ENCODE results near the gene SCNN1A. TPM values are rescaled to one million over a fixed set of nuclear protein-coding genes. Genes with fewer than 3 reads are reported as not detected.

The SCNN1A gene
- total and polyA plus RNA-seq, 8 donors, result 16.6 to 486 (median 166) TPM

DNA sequence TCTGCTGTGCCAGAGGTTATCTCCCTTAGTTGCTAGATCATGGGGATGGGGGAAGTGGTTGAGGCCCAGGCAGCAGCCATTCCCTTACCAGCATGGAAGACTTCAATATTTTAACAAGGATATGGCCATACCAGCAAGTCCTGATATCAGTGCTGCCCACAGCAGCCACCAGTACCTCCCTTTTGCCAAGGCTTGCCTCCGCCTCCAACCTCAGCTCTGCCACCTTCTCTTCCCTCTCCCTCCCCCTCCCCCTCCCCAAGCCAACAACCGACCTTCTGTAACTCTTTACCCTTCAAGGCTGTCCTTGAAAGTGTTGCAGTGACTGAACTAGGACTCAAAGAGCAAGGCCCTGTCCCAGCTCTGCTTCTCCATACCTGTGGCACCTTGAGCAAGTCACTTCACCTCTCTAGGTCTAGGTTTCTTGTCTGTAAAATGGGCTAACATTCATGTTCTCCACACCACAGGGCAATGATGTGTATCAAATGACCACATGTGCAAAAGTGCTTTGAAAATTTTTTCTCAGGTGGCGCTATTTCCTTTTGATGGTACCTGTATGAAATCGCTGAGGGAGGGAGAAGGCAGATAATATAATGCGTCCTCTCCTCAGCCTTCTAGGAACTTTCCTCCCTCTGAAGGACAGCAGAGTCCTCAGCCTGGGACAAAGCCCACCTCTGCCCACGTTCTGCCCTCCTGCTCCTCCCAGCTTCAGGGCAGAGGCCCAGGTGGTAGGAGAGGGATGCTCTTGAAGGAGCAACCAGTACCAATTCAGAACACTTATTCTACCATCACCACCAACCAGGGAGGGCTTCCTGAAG is 50.2 kb downstream of the SCNN1A start:
- WGBS, 5 donors, result 48 to 58% (median 51%) methylated on average over 6 of the region's 6 CpGs
- Histone ChIP-seq H3K36me3 (peaks cover 23 to 42% (median 34%) of the 10 kb centered on the region in 4 donors), H3K4me1 (peaks cover 55 to 85% (median 79%) of the 10 kb centered on the region in 4 donors), H3K27ac (peak overlapping the region; percentile 58 to 99 (median 95)), H3K9me3 (no peaks in the 10 kb centered on the region), H3K4me3 (no peak overlapping the region), H3K27me3 (no peaks in the 10 kb centered on the region)
- peak; percentile 44 to 48 for DNase-seq
- intact Hi-C loops (cut with DNase I; ENCODE audit: low total_unique reads), result loop anchor here (5.0 to 10.0 kb wide), 2 partner anchors 140 to 207 kb away; partner anchors contain the start of gene GAPDH
- TF ChIP-seq POLR2A (IDR thresholded peaks at IDR 0.05), result no peak
- TF ChIP-seq, protein P1, sequence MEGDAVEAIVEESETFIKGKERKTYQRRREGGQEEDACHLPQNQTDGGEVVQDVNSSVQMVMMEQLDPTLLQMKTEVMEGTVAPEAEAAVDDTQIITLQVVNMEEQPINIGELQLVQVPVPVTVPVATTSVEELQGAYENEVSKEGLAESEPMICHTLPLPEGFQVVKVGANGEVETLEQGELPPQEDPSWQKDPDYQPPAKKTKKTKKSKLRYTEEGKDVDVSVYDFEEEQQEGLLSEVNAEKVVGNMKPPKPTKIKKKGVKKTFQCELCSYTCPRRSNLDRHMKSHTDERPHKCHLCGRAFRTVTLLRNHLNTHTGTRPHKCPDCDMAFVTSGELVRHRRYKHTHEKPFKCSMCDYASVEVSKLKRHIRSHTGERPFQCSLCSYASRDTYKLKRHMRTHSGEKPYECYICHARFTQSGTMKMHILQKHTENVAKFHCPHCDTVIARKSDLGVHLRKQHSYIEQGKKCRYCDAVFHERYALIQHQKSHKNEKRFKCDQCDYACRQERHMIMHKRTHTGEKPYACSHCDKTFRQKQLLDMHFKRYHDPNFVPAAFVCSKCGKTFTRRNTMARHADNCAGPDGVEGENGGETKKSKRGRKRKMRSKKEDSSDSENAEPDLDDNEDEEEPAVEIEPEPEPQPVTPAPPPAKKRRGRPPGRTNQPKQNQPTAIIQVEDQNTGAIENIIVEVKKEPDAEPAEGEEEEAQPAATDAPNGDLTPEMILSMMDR (IDR thresholded peaks at IDR 0.05), result no peak
- TF ChIP-seq POLR2AphosphoS5 (IDR thresholded peaks at IDR 0.05), result no peak
- TF ChIP-seq EP300 (IDR thresholded peaks at IDR 0.05), result no peak

GRCh38 chr12:6323995-6324711 is 51.2 kb downstream of the SCNN1A start:
- WGBS, 5 donors, result 36 to 54% (median 45%) methylated on average over 19 of the region's 19 CpGs
- H3K4me3 ChIP-seq, result peak overlapping the region in 2 of 4 donors; percentile 6 to 15

GRCh38 chr12:6323340-6323994 is 51.9 kb downstream of the SCNN1A start:
- H3K27me3 ChIP-seq, result no peaks in the 10 kb centered on the region
- peaks cover 55 to 68% (median 65%) of the 10 kb centered on the region in 4 donors for H3K4me1 ChIP-seq
- 8 to 24% (median 22%) methylated on average over 11 to 14 of the region's 14 CpGs for WGBS, 5 donors
- H3K27ac ChIP-seq, result peak overlapping the region; percentile 62 to 99 (median 95)
- TF ChIP-seq POLR2AphosphoS5 (IDR thresholded peaks at IDR 0.05) (peak in 1 of 3 donors; percentile 72), EP300 (IDR thresholded peaks at IDR 0.05) (no peak), POLR2A (IDR thresholded peaks at IDR 0.05) (no peak)
- TF ChIP-seq, protein P1 (IDR thresholded peaks at IDR 0.05), result peak in 5 of 7 experiments; percentile 18 to 69 (median 52)
- peak overlapping the region in 3 of 4 donors; percentile 6 to 17 (median 15) for H3K4me3 ChIP-seq
- intact Hi-C loops (cut with DNase I; ENCODE audit: low total_unique reads), result loop anchor here (10.0 kb wide), 1 partner anchor 141 kb away; no protein-coding TSS in a partner anchor
- peaks cover 6 to 26% (median 18%) of the 10 kb centered on the region in 4 donors for H3K36me3 ChIP-seq
- DNase-seq, result peak; percentile 42 to 85
- H3K9me3 ChIP-seq, result no peaks in the 10 kb centered on the region

More at GRCh38 chr12:6323995-6324711, 51.2 kb downstream of the SCNN1A start:
- H3K27ac ChIP-seq, result peak overlapping the region; percentile 62 to 99 (median 95)
- H3K36me3 ChIP-seq, result peaks cover 13 to 32% (median 24%) of the 10 kb centered on the region in 4 donors
- DNase-seq, result no peak
- intact Hi-C loops (cut with DNase I; ENCODE audit: low total_unique reads), result loop anchor here (10.0 kb wide), 1 partner anchor 141 kb away; no protein-coding TSS in a partner anchor
- TF ChIP-seq POLR2A (IDR thresholded peaks at IDR 0.05) (no peak), POLR2AphosphoS5 (IDR thresholded peaks at IDR 0.05) (no peak)
- TF ChIP-seq, protein P1 (IDR thresholded peaks at IDR 0.05), result no peak
- no peaks in the 10 kb centered on the region for H3K27me3 ChIP-seq
- peaks cover 55 to 75% (median 70%) of the 10 kb centered on the region in 4 donors for H3K4me1 ChIP-seq
- no peaks in the 10 kb centered on the region for H3K9me3 ChIP-seq
